GM19035 (cell line): ENCODE data around the gene LONP2.
"Not testable (repeated sequence)": the region's sequence is repeated elsewhere in the genome, so short reads cannot be mapped to it uniquely, and the experiment has no call there.

Experiments
- ATAC-seq: cut with Tn5 transposase; IDR thresholded peaks from one replicate; pipeline ENCODE4 v1.9.1; 2021; ENCODE audit not compliant: unreplicated experiment

The LONP2 gene

GRCh38 chr16:48284772-48285409 lies 40.8 kb downstream of the LONP2 start:
- no peak for ATAC-seq

GRCh38 chr16:48287239-48287638 lies 43.1 kb downstream of the LONP2 start:
- no peak for ATAC-seq

GRCh38 chr16:48291303-48291702 lies 47.2 kb downstream of the LONP2 start:
- no peak for ATAC-seq

- no peak for ATAC-seq
These were observed 47.7 kb downstream of the LONP2 start for GRCh38 chr16:48291754-48292153.

GRCh38 chr16:48292452-48292851 lies 48.4 kb downstream of the LONP2 start:
- no peak for ATAC-seq

GRCh38 chr16:48294724-48295123 lies 50.6 kb downstream of the LONP2 start:
- no peak for ATAC-seq

GRCh38 chr16:48295488-48296281 lies 51.6 kb downstream of the LONP2 start:
- ATAC-seq = no peak

- no peak for ATAC-seq
These were observed 55.4 kb downstream of the LONP2 start for GRCh38 chr16:48299471-48299870.

GRCh38 chr16:48300391-48300856 lies 56.3 kb downstream of the LONP2 start:
- no peak for ATAC-seq

GRCh38 chr16:48308535-48308934 lies 64.4 kb downstream of the LONP2 start:
- no peak for ATAC-seq

GRCh38 chr16:48310908-48311641 lies 67.0 kb downstream of the LONP2 start:
- no peak for ATAC-seq

- not testable (repeated sequence) for ATAC-seq
These were observed 69.8 kb downstream of the LONP2 start for GRCh38 chr16:48313905-48314304.

GRCh38 chr16:48317026-48317425 lies 72.9 kb downstream of the LONP2 start:
- no peak for ATAC-seq

- ATAC-seq = no peak
These were observed 73.7 kb downstream of the LONP2 start for GRCh38 chr16:48317614-48318315.

GRCh38 chr16:48318630-48319029 lies 74.5 kb downstream of the LONP2 start:
- no peak for ATAC-seq

GRCh38 chr16:48321317-48322036 lies 77.4 kb downstream of the LONP2 start:
- ATAC-seq = no peak

GRCh38 chr16:48323783-48324775 lies 80.0 kb downstream of the LONP2 start:
- no peak for ATAC-seq

GRCh38 chr16:48326915-48327314 lies 82.8 kb downstream of the LONP2 start:
- no peak for ATAC-seq

GRCh38 chr16:48329138-48329537 lies 85.0 kb downstream of the LONP2 start:
- no peak for ATAC-seq
